Articular chondrocyte of knee joint (primary cell): Measurements from ENCODE around the gene FOXJ1. TPM values are rescaled to one million over a fixed set of nuclear protein-coding genes. Genes with fewer than 3 reads are reported as not detected.

Experiments
- small RNA-seq: library from RNA; depleted of rRNA; stranded (forward); fragments of <200 nt; gene quantifications from one replicate; pipeline ENCODE3, GENCODE V24; 2012
- total RNA-seq: library from RNA; depleted of rRNA; stranded (reverse); fragments of >200 nt; gene quantifications from 2 replicates; pipeline ENCODE4 v1.2.3, GENCODE V29; 2012

FOXJ1 gene, protein sequence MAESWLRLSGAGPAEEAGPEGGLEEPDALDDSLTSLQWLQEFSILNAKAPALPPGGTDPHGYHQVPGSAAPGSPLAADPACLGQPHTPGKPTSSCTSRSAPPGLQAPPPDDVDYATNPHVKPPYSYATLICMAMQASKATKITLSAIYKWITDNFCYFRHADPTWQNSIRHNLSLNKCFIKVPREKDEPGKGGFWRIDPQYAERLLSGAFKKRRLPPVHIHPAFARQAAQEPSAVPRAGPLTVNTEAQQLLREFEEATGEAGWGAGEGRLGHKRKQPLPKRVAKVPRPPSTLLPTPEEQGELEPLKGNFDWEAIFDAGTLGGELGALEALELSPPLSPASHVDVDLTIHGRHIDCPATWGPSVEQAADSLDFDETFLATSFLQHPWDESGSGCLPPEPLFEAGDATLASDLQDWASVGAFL
- total RNA-seq: not detected in 2 replicates

GRCh38 chr17:76141212-76142038 lies at the start of gene FOXJ1:
Gene FOXJ1 (minus strand): TSS chr17:76141245. CDS start chr17:76140395, 850 bp downstream.

DNA sequence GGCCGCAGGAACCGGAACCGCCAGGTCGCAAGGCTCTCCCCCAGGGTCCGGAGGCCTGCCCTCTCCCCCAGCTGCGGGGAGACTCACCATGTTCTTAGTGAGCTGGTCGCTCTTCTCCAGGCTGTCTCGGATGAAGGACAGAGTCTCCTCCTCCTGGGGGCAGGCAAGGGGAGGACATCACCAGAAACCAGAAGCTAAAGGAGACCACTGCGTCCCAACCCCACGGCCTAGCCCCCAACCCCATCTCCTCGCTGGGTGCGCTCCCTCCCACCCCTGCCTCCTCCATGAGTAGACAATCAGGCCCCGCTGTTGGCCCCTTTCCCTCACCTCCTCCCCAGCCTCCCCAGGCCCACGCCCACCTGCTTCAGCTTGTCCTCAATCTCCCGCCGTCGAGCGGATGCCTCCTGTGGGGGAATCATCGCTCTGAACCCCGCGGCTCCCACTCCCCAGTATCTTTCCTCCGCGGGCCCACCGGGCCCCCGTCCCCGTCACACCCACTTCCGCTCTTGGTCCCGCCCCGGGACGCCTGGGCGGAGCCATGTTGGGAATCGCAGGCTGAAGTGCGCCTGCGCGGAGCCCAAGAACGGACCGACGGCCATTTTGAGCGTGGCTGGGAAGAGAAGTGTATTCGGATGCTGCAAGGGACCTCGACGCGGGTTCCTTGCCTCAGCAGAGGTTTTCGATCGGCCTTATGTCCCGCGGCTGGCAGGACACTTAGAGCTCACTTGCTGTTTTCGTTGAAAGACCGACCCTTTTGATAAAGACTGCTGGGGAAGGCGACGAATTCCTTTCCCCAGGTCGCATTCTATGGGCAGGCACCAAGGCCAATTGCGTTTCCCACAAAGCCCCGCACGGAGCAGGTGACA lies 37.5 kb downstream of the FOXJ1 start, which contains the start of gene EXOC7:
Gene EXOC7, minus strand, starts transcription at position 514 of the 866 bp plus-strand sequence. Its CDS starts 95 bp downstream, at position 419.

Small RNA genes within 50 kb of the gene (small RNA-seq; reads per million reads assigned to genes)
- gene MIR6868: 2.2 reads per million, percentile 74 among the genes with 10 or more reads in this experiment

Other genes with a start within 250 kb of the FOXJ1 start
- gene TRIM65, start 244.3 kb downstream of the FOXJ1 start, total RNA-seq: 14.7 and 20.3 TPM in 2 replicates
- gene MRPL38, start 236.4 kb downstream of the FOXJ1 start, total RNA-seq: 21.3 and 27.6 TPM in 2 replicates
- gene FBF1, start 200.2 kb downstream of the FOXJ1 start, total RNA-seq: 8.9 and 9.5 TPM in 2 replicates
- 55.3 and 57.4 TPM in 2 replicates for gene ACOX1, start 162.1 kb downstream of the FOXJ1 start, total RNA-seq
- 16.2 and 20.1 TPM in 2 replicates for gene TEN1, start 162.0 kb downstream of the FOXJ1 start, total RNA-seq
- gene CDK3, start 140.4 kb downstream of the FOXJ1 start, total RNA-seq: 0.78 and 0.97 TPM in 2 replicates
- gene EVPL, start 113.9 kb downstream of the FOXJ1 start, total RNA-seq: 0.11 and 0.13 TPM in 2 replicates
- gene SRP68, start 68.7 kb downstream of the FOXJ1 start, total RNA-seq: 31.9 and 33.6 TPM in 2 replicates
- gene GALR2, start 66.5 kb downstream of the FOXJ1 start, total RNA-seq: 0.11 TPM in 1 of 2 replicates, not detected in the other
- under 0.01 TPM in 1 of 2 replicates, not detected in the other for gene ZACN, start 62.1 kb downstream of the FOXJ1 start, total RNA-seq
- gene EXOC7, start 37.5 kb downstream of the FOXJ1 start, total RNA-seq: 92.2 and 94.1 TPM in 2 replicates
- 0.26 and 0.76 TPM in 2 replicates for gene RNF157, start 99.2 kb upstream of the FOXJ1 start, total RNA-seq
- gene UBALD2, start 124.1 kb upstream of the FOXJ1 start, total RNA-seq: 3.2 and 3.4 TPM in 2 replicates
- gene QRICH2, start 167.0 kb upstream of the FOXJ1 start, total RNA-seq: 2.3 and 2.4 TPM in 2 replicates
- gene PRPSAP1, start 212.7 kb upstream of the FOXJ1 start, total RNA-seq: 43.2 and 60.4 TPM in 2 replicates
- gene SPHK1, start 243.4 kb upstream of the FOXJ1 start, total RNA-seq: 18.1 and 32.8 TPM in 2 replicates